Measurements from ENCODE around the gene PSORS1C1. TPM values are rescaled to one million over a fixed set of nuclear protein-coding genes. Genes with fewer than 3 reads are reported as not detected.
A peak's percentile ranks its signal among the peaks of the same experiment; 100 is the strongest.

Gene PSORS1C1
- polyA plus RNA-seq, 1 of the 3 experiments (the other 2 are of a cell fraction): 3.1 TPM

- WGBS (ENCODE audit: low lambda C conversion rate): 48% methylated on average over 8 of the region's 8 CpGs
- Histone ChIP-seq H3K27me3 (ENCODE audit: insufficient read depth) (no peaks in the 10 kb centered on the region), H3K4me3 (ENCODE audit: low read depth in 2 of 2, low read length in 1 of 2) (no peak overlapping the region), H3K36me3 (replicated peaks in 1 of 2; ENCODE audit: control insufficient read depth in 1 of 2, insufficient read depth in 2 of 2, low read length in 1 of 2) (no peaks in the 10 kb centered on the region), H3K4me2 (no peak overlapping the region), H3K9me2 (no peaks in the 10 kb centered on the region), H3F3A (replicated peaks; ENCODE audit: insufficient read depth) (peaks cover 13% of the 10 kb centered on the region), H3K79me2 (ENCODE audit: insufficient read depth) (no peaks in the 10 kb centered on the region), H3K9me3 (no peaks in the 10 kb centered on the region), H3K9ac (no peak overlapping the region), H3K4me1 (ENCODE audit: control insufficient read depth in 1 of 2, insufficient read depth in 2 of 2, low read depth in 1 of 2, low read length in 1 of 2) (peaks cover 6 to 11% of the 10 kb centered on the region in 2 experiments; a peak in 3 of 4 replicates), H3K27ac (ENCODE audit: low read depth in 2 of 2, low read length in 1 of 2) (0 out of 4 replicates have a peak overlapping the region, but pooled peaks of 1 of the 2 experiments have one; percentile 10), H4K20me1 (ENCODE audit: insufficient read depth) (no peaks in the 10 kb centered on the region), H2AFZ (ENCODE audit: low read depth) (no peak overlapping the region)
- ChIA-PET POLR2A (no interaction called here), CTCF (interaction anchor here (0.7 to 5.9 kb wide), 5 partner anchors 9 to 206 kb away, joined by 3 to 86 read pairs (median 3); partner anchors contain the start of gene VARS2)
- no peak for DNase-seq
- TF ChIP-seq YY1 (IDR thresholded peaks at IDR 0.05; ENCODE audit: low read depth) (no peak), FOXJ3 (CRISPR knock-in tag; IDR thresholded peaks at IDR 0.05) (no peak), USF2 (IDR thresholded peaks at IDR 0.05; ENCODE audit: borderline replicate concordance, low read depth, low read length) (no peak), SIN3A (IDR thresholded peaks at IDR 0.05; ENCODE audit: borderline replicate concordance, low read depth, low read length) (no peak), EZH2phosphoT487 (IDR thresholded peaks at IDR 0.05; ENCODE audit: borderline replicate concordance, low read depth) (no peak), TEAD4 (IDR thresholded peaks at IDR 0.05; ENCODE audit: borderline replicate concordance, insufficient read depth) (no peak), GABPA (IDR thresholded peaks at IDR 0.05; ENCODE audit: low read depth) (no peak), POLR2AphosphoS5 (IDR thresholded peaks at IDR 0.05; ENCODE audit: low read depth, low read length) (no peak), NFIC (IDR thresholded peaks at IDR 0.05; ENCODE audit: borderline replicate concordance) (peak; percentile 80), EP300 (IDR thresholded peaks at IDR 0.05; ENCODE audit: borderline replicate concordance in 1 of 2, low read depth in 1 of 2, low read length in 1 of 2) (no peak), ELF1 (IDR thresholded peaks at IDR 0.05) (no peak), TCF12 (IDR thresholded peaks at IDR 0.05) (peak; percentile 74), RXRA (IDR thresholded peaks at IDR 0.05; ENCODE audit: borderline replicate concordance, low read depth) (no peak), CTCF (IDR thresholded peaks at IDR 0.05) (peak; percentile 53), MXI1 (IDR thresholded peaks at IDR 0.05; ENCODE audit: low read depth, low read length) (no peak), JUND (IDR thresholded peaks at IDR 0.05) (0 out of 2 replicates have a peak, but pooled peaks have one; percentile 30), USF1 (IDR thresholded peaks at IDR 0.05; ENCODE audit: borderline replicate concordance, low read depth) (no peak), REST (IDR thresholded peaks at IDR 0.05; ENCODE audit: low read depth, low read length) (no peak), IRF3 (IDR thresholded peaks at IDR 0.05; ENCODE audit: low read depth, low read length) (no peak), TAF1 (IDR thresholded peaks at IDR 0.05; ENCODE audit: borderline replicate concordance, low read depth, low read length) (no peak), SMC3 (IDR thresholded peaks at IDR 0.05; ENCODE audit: low read depth, low read length) (no peak), RAD21 (IDR thresholded peaks at IDR 0.05; ENCODE audit: low read length) (no peak), ZBTB33 (IDR thresholded peaks at IDR 0.05; ENCODE audit: borderline replicate concordance, low read depth) (no peak)
These were observed 30.8 kb upstream of the PSORS1C1 start for GRCh38 chr6:31083742-31084354.
